Putamen (tissue), 1 donor: ENCODE data around the gene LIN7A.
"Not testable (repeated sequence)": the region's sequence is repeated elsewhere in the genome, so short reads cannot be mapped to it uniquely, and the experiment has no call there.

Experiments used
- DNase-seq: peaks from one replicate; pipeline ENCODE4 v3.0.0-alpha.2; 2016; ENCODE audit warnings: low spot score

LIN7A gene

GRCh38 chr12:80920006-80920405 lies 17.7 kb downstream of the LIN7A start:
- no peak for DNase-seq

- no peak for DNase-seq
These were observed 20.1 kb downstream of the LIN7A start for GRCh38 chr12:80917651-80918050.

- DNase-seq: no peak
These were observed 24.6 kb downstream of the LIN7A start for GRCh38 chr12:80912901-80913770.

- DNase-seq: no peak
These were observed 28.4 kb downstream of the LIN7A start for GRCh38 chr12:80909370-80909769.

GRCh38 chr12:80902711-80903110 lies 35.0 kb downstream of the LIN7A start:
- no peak for DNase-seq

- DNase-seq: no peak
These were observed 36.1 kb downstream of the LIN7A start for GRCh38 chr12:80901661-80902060.

- DNase-seq: no peak
These were observed 42.5 kb downstream of the LIN7A start for GRCh38 chr12:80895240-80895639.

GRCh38 chr12:80894179-80894578 lies 43.6 kb downstream of the LIN7A start:
- no peak for DNase-seq

GRCh38 chr12:80892597-80893445 lies 44.9 kb downstream of the LIN7A start:
- DNase-seq: no peak

GRCh38 chr12:80884651-80885050 lies 53.1 kb downstream of the LIN7A start:
- DNase-seq: no peak

GRCh38 chr12:80881106-80881505 lies 56.6 kb downstream of the LIN7A start:
- DNase-seq: no peak

- DNase-seq: not testable (repeated sequence)
These were observed 59.3 kb downstream of the LIN7A start for GRCh38 chr12:80878452-80878851.

- DNase-seq: no peak
These were observed 59.9 kb downstream of the LIN7A start for GRCh38 chr12:80877721-80878265.

- no peak for DNase-seq
These were observed 65.7 kb downstream of the LIN7A start for GRCh38 chr12:80872053-80872452.

GRCh38 chr12:80869264-80869663 lies 68.5 kb downstream of the LIN7A start:
- no peak for DNase-seq

GRCh38 chr12:80868576-80868975 lies 69.2 kb downstream of the LIN7A start:
- no peak for DNase-seq

GRCh38 chr12:80867941-80868340 lies 69.8 kb downstream of the LIN7A start:
- DNase-seq: no peak

- no peak for DNase-seq
These were observed 73.5 kb downstream of the LIN7A start for GRCh38 chr12:80864046-80864735.

GRCh38 chr12:80862531-80862930 lies 75.2 kb downstream of the LIN7A start:
- DNase-seq: no peak

GRCh38 chr12:80861641-80862378 lies 75.9 kb downstream of the LIN7A start:
- no peak for DNase-seq

- DNase-seq: no peak
These were observed 76.8 kb downstream of the LIN7A start for GRCh38 chr12:80860928-80861327.
